GM19468 (cell line): Measurements from ENCODE around the gene CENPW.

Experiments used
- ATAC-seq: cut with Tn5 transposase; IDR thresholded peaks from one replicate; pipeline ENCODE4 v1.9.1; 2021; ENCODE audit warnings: mild to moderate bottlenecking, moderate library complexity, moderate number of reproducible peaks; ENCODE audit not compliant: unreplicated experiment; ENCODE audit errors: extremely low read depth

Gene CENPW

GRCh38 chr6:126367849-126368248 lies 27.9 kb downstream of the CENPW start:
- no peak for ATAC-seq

GRCh38 chr6:126372626-126373025 lies 32.7 kb downstream of the CENPW start:
- ATAC-seq: no peak

GRCh38 chr6:126373344-126373743 lies 33.4 kb downstream of the CENPW start:
- ATAC-seq: no peak

- no peak for ATAC-seq
These were observed 34.5 kb downstream of the CENPW start for GRCh38 chr6:126374372-126374771.

GRCh38 chr6:126376682-126377081 lies 36.8 kb downstream of the CENPW start:
- no peak for ATAC-seq

- no peak for ATAC-seq
These were observed 37.8 kb downstream of the CENPW start for GRCh38 chr6:126377594-126378153.

- no peak for ATAC-seq
These were observed 40.2 kb downstream of the CENPW start for GRCh38 chr6:126380072-126380583.

- no peak for ATAC-seq
These were observed 41.6 kb downstream of the CENPW start for GRCh38 chr6:126381498-126381897.

GRCh38 chr6:126383203-126383602 lies 43.3 kb downstream of the CENPW start:
- no peak for ATAC-seq

GRCh38 chr6:126385536-126385935 lies 45.6 kb downstream of the CENPW start:
- ATAC-seq: no peak

GRCh38 chr6:126388104-126388598 lies 48.2 kb downstream of the CENPW start:
- ATAC-seq: no peak

- ATAC-seq: no peak
These were observed 56.2 kb downstream of the CENPW start for GRCh38 chr6:126396131-126396530.
